IPS-NIHi7 (cell line): ENCODE measurements around the gene KRTAP3-3.
"Not testable (repeated sequence)": the region's sequence is repeated elsewhere in the genome, so short reads cannot be mapped to it uniquely, and the experiment has no call there.

Source experiments
- DNase-seq: peaks from one replicate; pipeline ENCODE4 v3.0.0; 2012; ENCODE audit warnings: mixed read lengths; ENCODE audit errors: extremely low spot score

Gene KRTAP3-3

GRCh38 chr17:41004397-41004796, 10.4 kb upstream of the KRTAP3-3 start:
- no peak for DNase-seq

GRCh38 chr17:41003926-41004325, 10.0 kb upstream of the KRTAP3-3 start:
- no peak for DNase-seq

- no peak for DNase-seq
Measured at GRCh38 chr17:41002814-41003213, 8.8 kb upstream of the KRTAP3-3 start.

- no peak for DNase-seq
Measured at GRCh38 chr17:41001795-41002194, 7.8 kb upstream of the KRTAP3-3 start.

GRCh38 chr17:40999563-40999962, 5.6 kb upstream of the KRTAP3-3 start, which contains the start of gene KRTAP3-2:
Gene KRTAP3-2 (minus strand): TSS chr17:40999906. CDS start chr17:40999853, 53 bp downstream.
- DNase-seq = not testable (repeated sequence)

GRCh38 chr17:40997361-40997760, 3.4 kb upstream of the KRTAP3-3 start:
- DNase-seq = no peak

GRCh38 chr17:40996829-40997228, 2.9 kb upstream of the KRTAP3-3 start:
- no peak for DNase-seq

- no peak for DNase-seq
Measured at GRCh38 chr17:40995116-40995515, 1.2 kb upstream of the KRTAP3-3 start.

- DNase-seq = no peak
Measured at GRCh38 chr17:40993084-40993483, 880 bp downstream of the KRTAP3-3 start.

GRCh38 chr17:40992666-40993065, 1.3 kb downstream of the KRTAP3-3 start:
- no peak for DNase-seq

- no peak for DNase-seq
Measured at GRCh38 chr17:40986920-40987319, 7.0 kb downstream of the KRTAP3-3 start.

- no peak for DNase-seq
Measured at GRCh38 chr17:40984226-40984625, 9.7 kb downstream of the KRTAP3-3 start, which contains the start of gene KRT40. Gene KRT40 (minus strand): TSS chr17:40984326. CDS start chr17:40984273, 53 bp downstream.

GRCh38 chr17:40981115-40981514, 12.8 kb downstream of the KRTAP3-3 start:
- DNase-seq = no peak

GRCh38 chr17:40980596-40980995, 13.4 kb downstream of the KRTAP3-3 start:
- DNase-seq = no peak

GRCh38 chr17:40980117-40980516, 13.8 kb downstream of the KRTAP3-3 start:
- DNase-seq = no peak

- no peak for DNase-seq
Measured at GRCh38 chr17:40978575-40979151, 15.3 kb downstream of the KRTAP3-3 start.

- DNase-seq = no peak
Measured at GRCh38 chr17:40975516-40975915, 18.4 kb downstream of the KRTAP3-3 start.

- no peak for DNase-seq
Measured at GRCh38 chr17:40974366-40974765, 19.6 kb downstream of the KRTAP3-3 start.

- no peak for DNase-seq
Measured at GRCh38 chr17:40967582-40967981, 26.4 kb downstream of the KRTAP3-3 start.

- DNase-seq = no peak
Measured at GRCh38 chr17:40966848-40967247, 27.1 kb downstream of the KRTAP3-3 start, which contains the start of gene KRT39. Gene KRT39 (minus strand): TSS chr17:40966948. CDS start chr17:40966856, 92 bp downstream.

GRCh38 chr17:40963838-40964237, 30.1 kb downstream of the KRTAP3-3 start:
- DNase-seq = peak; percentile 49

- no peak for DNase-seq
Measured at GRCh38 chr17:40962059-40962561, 31.9 kb downstream of the KRTAP3-3 start.

GRCh38 chr17:40961591-40961990, 32.4 kb downstream of the KRTAP3-3 start:
- no peak for DNase-seq

- no peak for DNase-seq
Measured at GRCh38 chr17:40960144-40960543, 33.8 kb downstream of the KRTAP3-3 start.
